CD8-positive, alpha-beta memory T cell (primary cell): Measurements from ENCODE around the gene SEMA5A. TPM values are rescaled to one million over a fixed set of nuclear protein-coding genes. Genes with fewer than 3 reads are reported as not detected.

ENCODE experiments used
- CTCF ChIA-PET: fragments of 350-600 bp; sonication (Branson Sonifier 250); formaldehyde crosslinking; loops from one replicate; lab custom pipeline; 2021; ENCODE audit warnings: antibody characterized with exemption; lab: Charles Lee
- POLR2A ChIA-PET: fragments of 350-600 bp; sonication (Branson Sonifier 250); formaldehyde crosslinking; loops from one replicate; lab custom pipeline; 2021; ENCODE audit warnings: antibody characterized with exemption; lab: Charles Lee
- DNase-seq, 5 donors: peaks; one replicate each; pipeline versions ENCODE4 v3.0.0 to v3.0.0-alpha.2; 2020 to 2022; ENCODE audit warnings: mixed read lengths in 1 of 5
- H3K27ac ChIP-seq: one replicate; pipeline ENCODE4 v1.7.0; 2013; ENCODE audit warnings: low read depth, mild to moderate bottlenecking, low read length, moderate library complexity
- H3K27me3 ChIP-seq: 2 replicates; pipeline ENCODE4 v1.7.0; 2013; ENCODE audit warnings: low read length, mild to moderate bottlenecking; ENCODE audit not compliant: insufficient read depth, poor library complexity, severe bottlenecking
- H3K36me3 ChIP-seq: 2 replicates; pipeline ENCODE4 v1.7.0; 2013; ENCODE audit warnings: mild to moderate bottlenecking, low read length, moderate library complexity; ENCODE audit not compliant: insufficient read depth
- H3K4me1 ChIP-seq: 2 replicates; pipeline ENCODE4 v1.7.0; 2013; ENCODE audit warnings: mild to moderate bottlenecking, low read length, moderate library complexity; ENCODE audit not compliant: insufficient read depth
- H3K4me3 ChIP-seq: 2 replicates; pipeline ENCODE4 v1.7.0; 2013; ENCODE audit warnings: mild to moderate bottlenecking, low read length
- H3K9me3 ChIP-seq: 2 replicates; pipeline ENCODE4 v1.7.0; 2013; ENCODE audit warnings: mild to moderate bottlenecking, low read length
- H3K27ac Mint-ChIP-seq, 8 donors: one replicate each; pipeline ENCODE4 v1.8.0; 2020 to 2021; ENCODE audit warnings: mixed read lengths in 8 of 8, mild to moderate bottlenecking in 6 of 8, inconsistent platforms in 3 of 8, moderate library complexity in 3 of 8
- H3K27me3 Mint-ChIP-seq, 2 donors: one replicate each; pipeline ENCODE4 v1.8.0; 2020 to 2021; ENCODE audit warnings: mixed read lengths in 2 of 2, mild to moderate bottlenecking in 1 of 2, moderate library complexity in 1 of 2
- H3K36me3 Mint-ChIP-seq, 3 donors: one replicate each; pipeline ENCODE4 v1.8.0; 2020 to 2021; ENCODE audit warnings: mixed read lengths in 3 of 3, inconsistent platforms in 1 of 3, mild to moderate bottlenecking in 1 of 3
- H3K4me1 Mint-ChIP-seq, 3 donors: one replicate each; pipeline ENCODE4 v1.8.0; 2020 to 2021; ENCODE audit warnings: mixed read lengths in 3 of 3, inconsistent platforms in 1 of 3, mild to moderate bottlenecking in 1 of 3
- H3K4me3 Mint-ChIP-seq, 7 donors: one replicate each; pipeline ENCODE4 v1.8.0; 2020 to 2021; ENCODE audit warnings: mixed read lengths in 7 of 7, mild to moderate bottlenecking in 6 of 7, moderate library complexity in 4 of 7, inconsistent platforms in 2 of 7
- H3K9me3 Mint-ChIP-seq, 5 donors: one replicate each; pipeline ENCODE4 v1.8.0; 2020 to 2022; ENCODE audit warnings: mixed read lengths in 5 of 5, mild to moderate bottlenecking in 3 of 5, moderate library complexity in 2 of 5, inconsistent platforms in 1 of 5
- polyA plus RNA-seq: library from polyadenylated mRNA; unstranded; fragments of 300-500 nt; fragmentation: Illumina TruSeq; gene quantifications from one replicate; pipeline ENCODE4 v1.2.3, GENCODE V29; 2021
- total RNA-seq, 2 experiments: library from RNA; stranded (reverse); gene quantifications; one replicate each; pipeline ENCODE4 v1.2.3, GENCODE V29; 2021

Gene SEMA5A
- total and polyA plus RNA-seq, 3 experiments from 2014 or later, result not detected

DNA sequence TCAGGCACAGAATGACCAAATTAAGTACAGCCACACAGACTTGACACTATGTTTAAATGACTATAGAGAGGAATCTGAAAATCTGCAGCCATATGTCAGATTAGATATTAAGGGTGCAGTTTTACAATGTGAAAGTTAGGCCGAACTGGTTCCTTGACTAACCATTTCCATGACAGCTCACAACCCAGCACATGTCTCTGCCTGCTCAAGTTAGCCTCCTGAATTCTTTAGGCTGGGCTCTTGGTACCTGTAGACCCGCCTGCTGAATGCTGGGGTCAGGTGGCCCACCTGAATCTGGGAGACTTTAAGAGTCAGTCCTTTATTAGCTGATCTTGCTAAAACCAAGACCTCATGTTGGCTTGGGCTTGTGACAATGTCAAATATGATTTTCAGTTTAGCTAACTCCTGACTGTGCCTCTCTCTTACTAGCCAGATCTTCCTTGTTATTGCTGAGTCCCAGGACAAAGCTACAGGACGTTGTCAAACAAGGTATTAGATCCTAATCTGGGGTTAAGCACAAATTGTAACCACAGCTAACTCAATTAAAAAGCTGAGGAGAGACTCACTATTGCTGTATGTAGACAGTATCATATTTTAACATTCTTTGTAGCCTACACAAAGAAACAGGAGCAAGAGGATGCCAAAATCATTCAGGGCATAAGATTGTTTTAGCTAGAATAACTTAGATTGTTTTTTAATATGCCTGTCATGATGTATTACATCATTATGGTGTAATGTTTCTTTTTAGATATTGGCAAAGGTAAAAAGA is 490.9 kb downstream of the SEMA5A start:
- Mint-ChIP-seq H3K9me3 (peaks cover 2 to 8% (median 8%) of the 10 kb centered on the region in 5 donors), H3K36me3 (no peaks in the 10 kb centered on the region), H3K27me3 (no peaks in the 10 kb centered on the region)

DNA sequence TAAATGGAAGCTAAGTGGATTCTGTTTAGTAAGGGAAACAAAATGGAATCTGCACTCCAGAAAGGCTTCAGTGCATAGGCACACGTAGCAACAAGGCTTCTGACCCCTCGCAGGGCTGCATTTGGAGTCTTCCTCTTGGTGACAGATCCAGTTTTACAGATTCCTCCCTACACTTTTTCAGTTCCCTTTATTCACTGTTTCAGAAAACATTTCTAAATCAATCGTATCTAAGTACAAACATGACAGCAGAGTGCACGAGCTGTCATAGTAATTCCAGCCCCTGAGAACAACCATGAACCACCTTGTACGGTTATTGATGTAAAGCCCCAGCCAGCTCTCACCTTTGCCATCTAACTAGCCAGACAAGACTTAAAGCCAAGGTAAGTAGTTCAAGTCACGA is 491.6 kb downstream of the SEMA5A start:
- POLR2A ChIA-PET, result no interaction called here
- peaks cover 5 to 10% (median 8%) of the 10 kb centered on the region in 5 donors for H3K9me3 Mint-ChIP-seq

More for the DNA sequence above, 490.9 kb downstream of the SEMA5A start:
- ChIA-PET CTCF (no interaction called here), POLR2A (no interaction called here)
- H3K4me3 Mint-ChIP-seq, result no peak overlapping the region
- no peak overlapping the region for H3K27ac Mint-ChIP-seq
- no peaks in the 10 kb centered on the region for H3K27me3 ChIP-seq
- H3K4me3 ChIP-seq, result no peak overlapping the region
- no peak for DNase-seq
- H3K27ac ChIP-seq, result no peak overlapping the region
- H3K4me1 ChIP-seq, result no peaks in the 10 kb centered on the region
- no peaks in the 10 kb centered on the region for H3K36me3 ChIP-seq
- no peaks in the 10 kb centered on the region for H3K9me3 ChIP-seq
- no peaks in the 10 kb centered on the region for H3K4me1 Mint-ChIP-seq

DNA sequence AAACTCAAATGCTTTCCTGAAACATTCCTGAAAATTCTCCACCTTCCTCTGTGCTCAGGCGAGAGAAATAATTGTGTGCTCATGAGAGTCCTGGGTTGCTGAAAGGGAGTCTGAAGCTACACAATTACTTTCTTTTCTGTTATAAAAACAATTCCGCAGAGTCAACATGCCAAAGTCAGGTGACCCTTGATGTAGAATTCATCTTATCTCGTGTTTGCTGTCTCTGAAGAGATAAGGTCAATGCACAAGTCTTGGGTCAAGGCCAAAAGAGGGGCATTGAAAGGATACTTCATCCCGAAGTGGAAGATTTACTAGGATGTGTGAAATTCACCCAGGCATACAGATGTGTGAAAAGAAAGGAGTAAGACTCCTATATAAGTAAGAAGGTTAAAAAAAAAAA is 493.5 kb downstream of the SEMA5A start:
- H3K9me3 Mint-ChIP-seq, result peaks cover 4 to 11% (median 8%) of the 10 kb centered on the region in 5 donors

More for the DNA sequence above, 491.6 kb downstream of the SEMA5A start:
- DNase-seq, result no peak
- H3K27me3 ChIP-seq, result no peaks in the 10 kb centered on the region
- H3K27ac Mint-ChIP-seq, result no peak overlapping the region
- H3K27ac ChIP-seq, result no peak overlapping the region
- H3K36me3 Mint-ChIP-seq, result no peaks in the 10 kb centered on the region
- H3K4me3 ChIP-seq, result no peak overlapping the region
- no peaks in the 10 kb centered on the region for H3K4me1 Mint-ChIP-seq
- H3K9me3 ChIP-seq, result no peaks in the 10 kb centered on the region
- CTCF ChIA-PET, result no interaction called here
- no peaks in the 10 kb centered on the region for H3K36me3 ChIP-seq
- no peaks in the 10 kb centered on the region for H3K4me1 ChIP-seq
- no peak overlapping the region for H3K4me3 Mint-ChIP-seq
- no peaks in the 10 kb centered on the region for H3K27me3 Mint-ChIP-seq

DNA sequence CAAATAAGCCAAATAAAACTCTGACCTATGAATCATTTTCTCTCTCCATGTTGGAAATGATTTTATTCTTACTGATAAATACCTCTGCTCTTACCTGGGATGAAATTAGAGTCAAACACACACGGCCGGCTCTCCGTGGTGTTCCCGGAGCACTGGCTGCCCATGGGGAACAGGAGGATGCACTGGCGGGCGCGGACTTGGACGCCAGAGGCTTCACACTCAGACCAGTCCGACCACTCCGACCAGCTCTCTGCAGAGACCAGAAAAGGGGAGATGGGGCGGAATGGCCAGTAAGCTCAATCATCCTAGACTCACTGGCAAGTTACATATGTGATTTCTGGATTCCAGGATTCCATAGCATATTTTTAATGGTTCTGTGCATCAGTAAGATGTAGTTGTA is 494.1 kb downstream of the SEMA5A start:
- Histone ChIP-seq H3K4me1 (no peaks in the 10 kb centered on the region), H3K9me3 (no peaks in the 10 kb centered on the region), H3K4me3 (no peak overlapping the region), H3K36me3 (no peaks in the 10 kb centered on the region), H3K27ac (no peak overlapping the region), H3K27me3 (no peaks in the 10 kb centered on the region)
- Mint-ChIP-seq H3K36me3 (no peaks in the 10 kb centered on the region), H3K9me3 (peaks cover 4 to 13% (median 11%) of the 10 kb centered on the region in 5 donors), H3K27me3 (no peaks in the 10 kb centered on the region), H3K27ac (no peak overlapping the region), H3K4me3 (no peak overlapping the region), H3K4me1 (no peaks in the 10 kb centered on the region)
- ChIA-PET CTCF (no interaction called here), POLR2A (no interaction called here)
- DNase-seq, result no peak

More for the DNA sequence above, 493.5 kb downstream of the SEMA5A start:
- no peaks in the 10 kb centered on the region for H3K27me3 Mint-ChIP-seq
- no peak for DNase-seq
- no peaks in the 10 kb centered on the region for H3K4me1 ChIP-seq
- no peak overlapping the region for H3K4me3 ChIP-seq
- H3K9me3 ChIP-seq, result no peaks in the 10 kb centered on the region
- H3K4me1 Mint-ChIP-seq, result no peaks in the 10 kb centered on the region
- no peaks in the 10 kb centered on the region for H3K36me3 ChIP-seq
- H3K27ac Mint-ChIP-seq, result no peak overlapping the region
- H3K27ac ChIP-seq, result no peak overlapping the region
- no peak overlapping the region for H3K4me3 Mint-ChIP-seq
- ChIA-PET CTCF (no interaction called here), POLR2A (no interaction called here)
- H3K27me3 ChIP-seq, result no peaks in the 10 kb centered on the region
- no peaks in the 10 kb centered on the region for H3K36me3 Mint-ChIP-seq

DNA sequence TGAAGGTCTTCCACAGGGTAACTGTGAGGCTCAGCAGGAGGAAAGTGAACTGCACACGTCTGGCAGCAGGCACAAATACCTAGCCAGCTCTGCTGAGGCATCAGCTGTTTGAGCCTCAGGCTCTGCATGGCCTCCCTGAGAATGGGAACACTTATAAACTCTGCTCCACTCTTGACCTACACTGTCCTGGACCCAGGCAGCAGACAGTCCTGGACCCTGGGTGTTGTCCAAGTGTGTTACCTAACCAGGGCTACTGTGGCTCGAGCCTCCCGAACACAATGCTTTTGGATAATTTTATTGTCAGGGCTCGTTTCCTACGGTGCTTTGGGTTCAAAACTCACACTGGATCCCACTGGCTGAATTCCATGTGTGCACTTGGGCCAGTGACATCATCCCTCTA is 497.9 kb downstream of the SEMA5A start:
- no peak overlapping the region for H3K4me3 ChIP-seq
- H3K9me3 ChIP-seq, result no peaks in the 10 kb centered on the region
- Mint-ChIP-seq H3K4me3 (no peak overlapping the region), H3K36me3 (no peaks in the 10 kb centered on the region), H3K27me3 (no peaks in the 10 kb centered on the region), H3K4me1 (no peaks in the 10 kb centered on the region), H3K27ac (no peak overlapping the region), H3K9me3 (peaks cover 5 to 19% (median 10%) of the 10 kb centered on the region in 5 donors)
- ChIA-PET CTCF (no interaction called here), POLR2A (no interaction called here)
- no peak overlapping the region for H3K27ac ChIP-seq
- DNase-seq, result no peak
- H3K36me3 ChIP-seq, result no peaks in the 10 kb centered on the region
- H3K27me3 ChIP-seq, result no peaks in the 10 kb centered on the region
- H3K4me1 ChIP-seq, result no peaks in the 10 kb centered on the region

DNA sequence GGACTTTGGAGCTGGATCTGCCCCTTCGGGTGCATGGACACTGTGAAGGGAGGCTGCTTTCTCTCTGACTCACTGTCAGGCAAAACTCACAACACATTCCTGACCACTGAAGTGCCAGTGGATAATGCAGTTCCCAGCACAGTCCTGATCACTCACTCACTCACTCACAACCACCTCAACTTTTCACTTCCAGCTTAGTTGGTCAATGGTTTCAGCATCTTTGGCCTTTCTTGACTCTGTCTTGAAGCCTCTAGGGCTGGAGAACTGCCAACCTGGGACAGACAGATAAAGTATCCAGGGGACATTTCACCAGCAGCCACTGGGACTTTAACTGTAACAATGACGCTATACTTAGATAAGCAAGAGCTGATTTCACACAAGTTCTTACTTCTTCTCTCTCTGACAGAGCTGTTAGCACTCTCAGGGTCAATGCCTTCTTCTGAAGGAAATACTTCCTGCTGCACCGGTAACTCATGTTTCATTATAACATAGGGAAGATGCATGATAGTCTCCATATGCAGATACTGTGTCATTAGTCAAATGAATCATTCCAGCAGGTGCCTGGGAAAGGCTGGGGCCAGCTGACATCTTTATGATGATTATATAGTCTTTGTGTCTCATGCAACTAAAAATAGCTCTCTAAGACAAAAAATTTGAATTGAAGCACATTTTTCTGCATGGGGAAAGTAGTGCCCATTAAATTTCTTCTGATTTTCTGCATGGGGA is 499.0 kb downstream of the SEMA5A start:
- no peak overlapping the region for H3K27ac Mint-ChIP-seq
- CTCF ChIA-PET, result no interaction called here
- Histone ChIP-seq H3K36me3 (no peaks in the 10 kb centered on the region), H3K4me3 (no peak overlapping the region), H3K27ac (no peak overlapping the region), H3K9me3 (no peaks in the 10 kb centered on the region), H3K4me1 (no peaks in the 10 kb centered on the region), H3K27me3 (no peaks in the 10 kb centered on the region)
- no peaks in the 10 kb centered on the region for H3K27me3 Mint-ChIP-seq
- peaks cover 5 to 19% (median 10%) of the 10 kb centered on the region in 5 donors for H3K9me3 Mint-ChIP-seq
- no peaks in the 10 kb centered on the region for H3K36me3 Mint-ChIP-seq
- H3K4me1 Mint-ChIP-seq, result no peaks in the 10 kb centered on the region
- POLR2A ChIA-PET, result no interaction called here
- H3K4me3 Mint-ChIP-seq, result no peak overlapping the region
- DNase-seq, result no peak

DNA sequence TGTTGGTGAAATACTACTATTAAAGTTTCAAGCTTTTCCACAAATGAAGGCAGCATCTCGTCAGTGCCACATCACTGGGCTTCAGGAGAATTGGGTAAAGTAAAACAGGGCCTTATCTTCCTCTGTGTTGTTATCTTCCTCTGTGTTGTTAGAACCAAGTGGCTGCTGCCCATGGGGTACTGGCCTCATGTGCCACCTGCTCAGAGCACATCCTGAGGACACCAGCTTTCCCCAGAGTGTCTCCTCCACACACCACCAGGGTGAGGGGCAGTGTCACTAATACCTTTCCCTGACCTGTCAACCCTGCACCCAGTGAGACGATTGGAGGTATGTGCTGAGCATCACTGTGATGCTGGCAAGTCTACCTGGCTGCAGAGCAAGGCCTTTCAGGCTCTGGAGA is 499.9 kb downstream of the SEMA5A start:
- no peak overlapping the region for H3K27ac Mint-ChIP-seq
- H3K9me3 Mint-ChIP-seq, result peaks cover 3 to 21% (median 10%) of the 10 kb centered on the region in 5 donors
- no peaks in the 10 kb centered on the region for H3K36me3 Mint-ChIP-seq
- no peaks in the 10 kb centered on the region for H3K9me3 ChIP-seq
- ChIA-PET POLR2A (no interaction called here), CTCF (no interaction called here)
- H3K4me1 ChIP-seq, result no peaks in the 10 kb centered on the region
- no peaks in the 10 kb centered on the region for H3K27me3 Mint-ChIP-seq
- no peaks in the 10 kb centered on the region for H3K27me3 ChIP-seq
- H3K4me3 Mint-ChIP-seq, result no peak overlapping the region
- no peak for DNase-seq
- no peak overlapping the region for H3K4me3 ChIP-seq
- H3K27ac ChIP-seq, result no peak overlapping the region
- no peaks in the 10 kb centered on the region for H3K4me1 Mint-ChIP-seq
- H3K36me3 ChIP-seq, result no peaks in the 10 kb centered on the region

DNA sequence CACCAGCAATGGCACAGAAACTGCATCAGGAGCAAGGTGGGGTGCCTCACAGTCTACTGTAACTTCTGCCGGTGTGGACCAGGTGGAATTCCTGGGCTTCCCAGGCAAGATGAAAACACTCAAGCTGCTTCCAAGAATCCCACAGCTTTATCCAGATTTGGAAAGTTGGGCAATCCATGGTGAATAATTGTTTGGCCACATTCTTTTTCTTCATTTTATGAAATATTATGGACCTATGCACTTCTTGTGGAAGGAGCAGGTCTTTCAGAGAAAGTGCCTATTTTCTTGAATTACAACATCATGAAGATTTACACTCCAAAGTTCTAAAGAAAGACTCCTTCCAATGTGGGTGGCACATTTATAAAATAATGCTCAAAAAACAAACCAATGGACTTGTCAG is 503.6 kb downstream of the SEMA5A start:
- H3K4me1 Mint-ChIP-seq, result no peaks in the 10 kb centered on the region
- peaks cover 5 to 17% (median 9%) of the 10 kb centered on the region in 5 donors for H3K9me3 Mint-ChIP-seq
- no peak overlapping the region for H3K27ac ChIP-seq
- no peak for DNase-seq
- ChIA-PET CTCF (no interaction called here), POLR2A (no interaction called here)
- no peaks in the 10 kb centered on the region for H3K9me3 ChIP-seq
- no peaks in the 10 kb centered on the region for H3K27me3 ChIP-seq
- no peak overlapping the region for H3K27ac Mint-ChIP-seq
- H3K4me3 Mint-ChIP-seq, result no peak overlapping the region
- H3K4me1 ChIP-seq, result no peaks in the 10 kb centered on the region
- no peaks in the 10 kb centered on the region for H3K27me3 Mint-ChIP-seq
- H3K36me3 ChIP-seq, result no peaks in the 10 kb centered on the region
- H3K36me3 Mint-ChIP-seq, result no peaks in the 10 kb centered on the region
- H3K4me3 ChIP-seq, result no peak overlapping the region
